MCF 10A (cell line): ENCODE data around the gene VSTM4. TPM values are rescaled to one million over a fixed set of nuclear protein-coding genes. Genes with fewer than 3 reads are reported as not detected.

Experiments used
- BruUV-seq: library from RNA; stranded (reverse); fragments of 400-500 nt; replicated peaks from 2 replicates; lab custom pipeline; 2021; lab: Mats Ljungman, UMichigan
- CTCF ChIA-PET: fragments of 300-600 bp; sonication (Branson Sonifier 250); formaldehyde crosslinking; extraction: SDS; loops from one replicate; lab custom pipeline; 2021; ENCODE audit warnings: antibody characterized with exemption, inconsistent platforms; lab: Yijun Ruan, JAX
- POLR2A ChIA-PET: fragments of 300-600, 350-650 bp; sonication (Branson Sonifier 250); formaldehyde crosslinking; extraction: SDS; loops from one replicate; lab custom pipeline; 2020; ENCODE audit warnings: antibody characterized with exemption, inconsistent platforms; lab: Yijun Ruan, JAX
- DNase-seq: peaks from one replicate; pipeline ENCODE4 v3.0.0-alpha.2; 2018; ENCODE audit not compliant: unreplicated experiment
- H3K27ac Mint-ChIP-seq: one replicate; pipeline ENCODE4 v1.8.0; 2022; ENCODE audit warnings: mild to moderate bottlenecking, low read depth, mixed read lengths; ENCODE audit not compliant: unreplicated experiment
- H3K27me3 Mint-ChIP-seq: one replicate; pipeline ENCODE4 v1.8.0; 2022; ENCODE audit warnings: mixed read lengths; ENCODE audit not compliant: insufficient read depth, unreplicated experiment
- H3K36me3 Mint-ChIP-seq: one replicate; pipeline ENCODE4 v1.8.0; 2022; ENCODE audit warnings: mild to moderate bottlenecking, moderate library complexity, mixed read lengths; ENCODE audit not compliant: insufficient read depth, unreplicated experiment
- H3K4me1 Mint-ChIP-seq: one replicate; pipeline ENCODE4 v1.8.0; 2022; ENCODE audit warnings: mixed read lengths; ENCODE audit not compliant: insufficient read depth, unreplicated experiment
- H3K4me3 Mint-ChIP-seq: one replicate; pipeline ENCODE4 v1.8.0; 2022; ENCODE audit warnings: mild to moderate bottlenecking, moderate library complexity, mixed read lengths; ENCODE audit not compliant: unreplicated experiment
- H3K9me3 Mint-ChIP-seq: one replicate; pipeline ENCODE4 v1.8.0; 2022; ENCODE audit warnings: mixed read lengths; ENCODE audit not compliant: unreplicated experiment
- intact Hi-C: fragments of 100-400 bp; cut with micrococcal nuclease; formaldehyde crosslinking; loops from 2 replicates; pipeline ENCODE4 v1.14.1; 2022
- total RNA-seq: library from RNA; stranded (reverse); gene quantifications from 2 replicates; pipeline ENCODE4 v1.2.3, GENCODE V29; 2022
- TF ChIP-seq, protein P1 (sequence below): fragments of 200-600 bp; IDR thresholded peaks from one replicate; pipeline ENCODE4 v1.8.0; 2022; ENCODE audit warnings: antibody characterized with exemption, mild to moderate bottlenecking; ENCODE audit not compliant: unreplicated experiment

VSTM4 gene
- total RNA-seq, 1 experiment from 2014 or later, result not detected

DNA sequence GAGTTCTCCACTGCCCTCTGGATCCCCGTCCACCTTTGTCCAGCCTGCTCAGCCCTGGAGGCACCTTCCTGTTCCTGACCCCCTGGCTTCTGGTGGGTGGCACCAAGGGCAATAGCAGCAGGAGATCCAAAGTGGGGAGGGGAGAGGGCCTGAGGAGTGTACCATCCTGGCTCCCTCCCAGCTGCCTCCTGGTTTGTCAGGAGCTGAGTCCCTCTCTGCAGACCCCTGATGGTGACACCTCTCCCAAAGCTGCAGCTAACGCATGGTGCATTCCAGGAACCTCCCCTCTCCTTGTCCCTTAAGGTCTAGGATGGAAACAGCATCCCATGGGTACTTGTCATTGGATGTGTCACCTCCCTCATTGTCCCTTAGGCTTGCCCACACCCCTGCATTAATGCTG lies 39.6 kb downstream of the VSTM4 start:
- CTCF ChIA-PET, result no interaction called here
- no peaks in the 10 kb centered on the region for H3K4me1 Mint-ChIP-seq
- TF ChIP-seq, protein P1, sequence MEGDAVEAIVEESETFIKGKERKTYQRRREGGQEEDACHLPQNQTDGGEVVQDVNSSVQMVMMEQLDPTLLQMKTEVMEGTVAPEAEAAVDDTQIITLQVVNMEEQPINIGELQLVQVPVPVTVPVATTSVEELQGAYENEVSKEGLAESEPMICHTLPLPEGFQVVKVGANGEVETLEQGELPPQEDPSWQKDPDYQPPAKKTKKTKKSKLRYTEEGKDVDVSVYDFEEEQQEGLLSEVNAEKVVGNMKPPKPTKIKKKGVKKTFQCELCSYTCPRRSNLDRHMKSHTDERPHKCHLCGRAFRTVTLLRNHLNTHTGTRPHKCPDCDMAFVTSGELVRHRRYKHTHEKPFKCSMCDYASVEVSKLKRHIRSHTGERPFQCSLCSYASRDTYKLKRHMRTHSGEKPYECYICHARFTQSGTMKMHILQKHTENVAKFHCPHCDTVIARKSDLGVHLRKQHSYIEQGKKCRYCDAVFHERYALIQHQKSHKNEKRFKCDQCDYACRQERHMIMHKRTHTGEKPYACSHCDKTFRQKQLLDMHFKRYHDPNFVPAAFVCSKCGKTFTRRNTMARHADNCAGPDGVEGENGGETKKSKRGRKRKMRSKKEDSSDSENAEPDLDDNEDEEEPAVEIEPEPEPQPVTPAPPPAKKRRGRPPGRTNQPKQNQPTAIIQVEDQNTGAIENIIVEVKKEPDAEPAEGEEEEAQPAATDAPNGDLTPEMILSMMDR, result no peak
- BruUV-seq, result no TSS peak
- POLR2A ChIA-PET, result interaction anchor here (1.1 kb wide), 1 partner anchor 26 kb away, joined by 4 read pairs; no protein-coding TSS in a partner anchor
- H3K9me3 Mint-ChIP-seq, result no peaks in the 10 kb centered on the region
- H3K27me3 Mint-ChIP-seq, result peaks cover 41% of the 10 kb centered on the region
- no peak for DNase-seq
- no peak overlapping the region for H3K27ac Mint-ChIP-seq
- H3K4me3 Mint-ChIP-seq, result no peak overlapping the region
- intact Hi-C loops, result no loop called here
- no peaks in the 10 kb centered on the region for H3K36me3 Mint-ChIP-seq

DNA sequence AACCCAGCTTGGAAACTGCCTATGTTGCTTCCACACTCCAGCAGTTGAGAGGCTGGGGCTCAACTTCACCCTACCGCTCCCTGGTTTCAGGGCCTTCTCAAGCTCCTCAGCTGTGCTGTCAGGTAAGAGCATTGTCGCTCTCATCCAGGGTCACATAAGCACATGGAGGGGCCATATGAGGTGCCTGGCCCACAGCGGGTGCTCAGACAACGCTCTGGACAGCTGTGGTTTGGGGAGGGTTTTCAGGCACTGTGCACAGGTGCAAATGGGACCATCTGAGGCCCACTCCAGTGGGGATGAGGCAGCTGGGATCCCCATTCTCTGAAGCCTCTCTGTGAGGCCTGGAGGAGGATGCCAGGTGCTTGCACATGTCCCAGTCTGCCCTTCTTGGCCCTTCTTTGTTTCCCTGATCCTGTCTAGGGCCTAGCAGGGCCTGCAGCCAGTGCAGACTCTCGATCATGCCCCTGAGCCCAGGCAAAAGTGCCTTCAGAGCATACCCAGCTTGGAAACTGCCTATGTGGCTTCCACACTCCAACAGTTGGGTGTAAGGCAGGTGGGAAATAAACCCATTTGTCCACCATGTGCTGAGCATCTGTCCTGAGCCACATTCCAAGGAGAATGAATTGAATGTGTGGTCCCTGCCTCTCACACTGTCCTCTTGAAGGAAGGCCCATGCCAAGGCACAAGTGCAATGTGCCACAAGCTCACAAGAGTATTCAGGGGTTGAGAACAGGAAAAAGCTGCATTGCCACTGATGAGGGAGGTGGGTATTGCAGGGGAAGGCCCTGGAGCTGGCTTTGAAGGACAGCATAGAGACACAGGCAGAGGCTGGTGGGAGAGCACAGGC lies 40.3 kb downstream of the VSTM4 start:
- BruUV-seq, result no TSS peak
- CTCF ChIA-PET, result interaction anchor here (0.6 to 1.1 kb wide), 4 partner anchors 10 to 418 kb away, joined by 3 to 4 read pairs (median 4); no protein-coding TSS in a partner anchor
- intact Hi-C loops, result no loop called here
- peaks cover 34% of the 10 kb centered on the region for H3K27me3 Mint-ChIP-seq
- POLR2A ChIA-PET, result interaction anchor here (1.1 kb wide), 1 partner anchor 25 kb away, joined by 4 read pairs; no protein-coding TSS in a partner anchor
- H3K4me1 Mint-ChIP-seq, result no peaks in the 10 kb centered on the region
- H3K36me3 Mint-ChIP-seq, result no peaks in the 10 kb centered on the region
- DNase-seq, result no peak
- no peaks in the 10 kb centered on the region for H3K9me3 Mint-ChIP-seq
- TF ChIP-seq, protein P1, result no peak
- no peak overlapping the region for H3K4me3 Mint-ChIP-seq
- H3K27ac Mint-ChIP-seq, result no peak overlapping the region

DNA sequence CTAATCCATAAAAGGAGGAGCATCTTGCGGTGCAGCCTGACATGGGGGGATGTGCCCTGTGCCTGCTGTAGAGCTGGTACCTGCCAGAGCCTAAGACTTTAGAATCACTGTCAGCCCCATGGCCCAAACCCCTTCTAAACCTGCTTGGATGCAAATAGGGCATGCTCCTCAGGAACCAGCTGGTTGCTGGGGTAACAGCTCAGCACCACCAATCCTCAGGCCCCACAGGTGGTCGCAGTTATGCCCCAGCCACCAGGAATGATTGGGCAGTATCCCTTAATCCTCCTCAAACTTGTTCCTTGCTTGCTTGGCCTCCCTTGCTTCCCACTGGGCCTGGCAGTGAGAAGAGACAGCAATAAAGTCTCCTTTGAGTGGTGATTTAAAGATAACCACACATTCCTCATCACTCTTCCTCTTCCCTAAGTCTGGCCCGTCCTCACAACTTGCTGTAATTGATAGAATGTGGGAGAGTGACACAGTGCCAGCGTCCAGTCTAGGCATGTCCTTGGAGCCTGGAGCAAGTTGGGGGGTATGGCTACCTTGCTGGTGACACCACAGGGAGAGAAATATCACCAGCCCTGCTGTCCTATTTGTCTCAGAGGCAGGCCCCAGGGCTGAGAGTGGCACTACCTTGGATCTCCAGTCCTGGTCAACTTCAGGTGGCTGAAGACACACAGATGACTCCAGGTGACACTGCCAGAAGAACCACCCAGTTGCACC lies 43.0 kb downstream of the VSTM4 start:
- CTCF ChIA-PET, result no interaction called here
- intact Hi-C loops, result no loop called here
- TF ChIP-seq, protein P1, result no peak
- no peak overlapping the region for H3K27ac Mint-ChIP-seq
- H3K4me3 Mint-ChIP-seq, result no peak overlapping the region
- POLR2A ChIA-PET, result interaction anchor here (1.7 to 3.0 kb wide), 2 partner anchors 8 to 16 kb away, joined by 8 to 12 read pairs; no protein-coding TSS in a partner anchor
- no peaks in the 10 kb centered on the region for H3K36me3 Mint-ChIP-seq
- no peaks in the 10 kb centered on the region for H3K4me1 Mint-ChIP-seq
- no peaks in the 10 kb centered on the region for H3K9me3 Mint-ChIP-seq
- peaks cover 20% of the 10 kb centered on the region for H3K27me3 Mint-ChIP-seq
- no TSS peak for BruUV-seq
- DNase-seq, result no peak
